Liver (tissue), 9 donors: ENCODE measurements around the gene DHDDS. TPM values are rescaled to one million over a fixed set of nuclear protein-coding genes. Genes with fewer than 3 reads are reported as not detected.

Experiments
- DNase-seq: peaks from one replicate; pipeline ENCODE4 v3.0.0-alpha.2; 2017; ENCODE audit warnings: low spot score
- H3K27ac ChIP-seq, 2 donors: one replicate each; pipeline ENCODE4 v1.7.0; 2013; ENCODE audit warnings: inconsistent platforms in 2 of 2, low read length in 2 of 2, control low read depth in 1 of 2, low read depth in 1 of 2, mild to moderate bottlenecking in 1 of 2
- H3K27me3 ChIP-seq, 4 donors: one replicate each; pipeline versions ENCODE4 v1.6.1 to v1.7.0; 2013; ENCODE audit warnings: low read length in 3 of 4, inconsistent platforms in 1 of 4, mild to moderate bottlenecking in 1 of 4, moderate library complexity in 1 of 4; ENCODE audit not compliant: control insufficient read depth in 4 of 4, insufficient read depth in 4 of 4
- H3K36me3 ChIP-seq, 4 donors: one replicate each; pipeline versions ENCODE4 v1.6.1 to v1.7.0; 2013; ENCODE audit warnings: low read length in 3 of 4, mild to moderate bottlenecking in 3 of 4, low read depth in 1 of 4, moderate library complexity in 1 of 4; ENCODE audit not compliant: control insufficient read depth in 4 of 4, insufficient read depth in 3 of 4
- H3K4me1 ChIP-seq, 4 donors: one replicate each; pipeline versions ENCODE4 v1.6.1 to v1.7.0; 2013; ENCODE audit warnings: low read length in 3 of 4, mild to moderate bottlenecking in 3 of 4, moderate library complexity in 1 of 4; ENCODE audit not compliant: control insufficient read depth in 4 of 4, insufficient read depth in 4 of 4
- H3K4me3 ChIP-seq, 3 donors: one replicate each; pipeline versions ENCODE4 v1.6.1 to v1.7.0; 2013; ENCODE audit warnings: low read length in 3 of 3, control low read depth in 1 of 3, low read depth in 1 of 3, mild to moderate bottlenecking in 1 of 3
- H3K9ac ChIP-seq, 2 donors: one replicate each; pipeline ENCODE4 v1.7.0; 2013; ENCODE audit warnings: low read length in 2 of 2, mild to moderate bottlenecking in 2 of 2, moderate library complexity in 2 of 2, control low read depth in 1 of 2, low read depth in 1 of 2
- H3K9me3 ChIP-seq, 4 donors: one replicate each; pipeline versions ENCODE4 v1.6.1 to v1.7.0; 2013; ENCODE audit warnings: low read length in 3 of 4; ENCODE audit not compliant: control insufficient read depth in 4 of 4
- ATF3 ChIP-seq: IDR thresholded peaks from 2 replicates; pipeline ENCODE4 v1.6.1; 2016; ENCODE audit warnings: antibody characterized with exemption
- CTCF ChIP-seq: fragments of 150-350 bp; IDR thresholded peaks from 2 replicates; pipeline ENCODE4 v1.5.1; 2017; ENCODE audit warnings: improper control_type of control experiment, low read depth, low read length; ENCODE audit not compliant: missing input control
- FOXA1 ChIP-seq: IDR thresholded peaks from 2 replicates; pipeline ENCODE4 v1.6.1; 2016; ENCODE audit warnings: antibody characterized with exemption
- FOXA2 ChIP-seq: IDR thresholded peaks from 2 replicates; pipeline ENCODE4 v1.6.1; 2016; ENCODE audit warnings: antibody characterized with exemption
- GABPA ChIP-seq, 2 donors: IDR thresholded peaks in 1 of 2; conservative IDR thresholded peaks in 1 of 2; 2 replicates each; pipeline ENCODE4 v1.6.1; 2016; ENCODE audit warnings: antibody characterized with exemption in 2 of 2, mild to moderate bottlenecking in 1 of 2, moderate library complexity in 1 of 2
- HNF4G ChIP-seq: IDR thresholded peaks from 2 replicates; pipeline ENCODE4 v1.6.1; 2016; ENCODE audit warnings: antibody characterized with exemption
- JUND ChIP-seq, 2 donors: IDR thresholded peaks; 2 replicates each; pipeline ENCODE4 v1.6.1; 2016; ENCODE audit warnings: antibody characterized with exemption in 2 of 2
- MAX ChIP-seq: IDR thresholded peaks from 2 replicates; pipeline ENCODE4 v1.6.1; 2016; ENCODE audit warnings: antibody characterized with exemption
- RAD21 ChIP-seq, 2 donors: IDR thresholded peaks; 2 replicates each; pipeline ENCODE4 v1.6.1; 2016; ENCODE audit warnings: antibody characterized with exemption in 2 of 2, mild to moderate bottlenecking in 2 of 2
- REST ChIP-seq: IDR thresholded peaks from 2 replicates; pipeline ENCODE4 v1.6.1; 2016; ENCODE audit warnings: antibody characterized with exemption, mild to moderate bottlenecking
- RXRA ChIP-seq, 2 donors: IDR thresholded peaks; 2 replicates each; pipeline ENCODE4 v1.6.1; 2017 to 2018; ENCODE audit warnings: antibody characterized with exemption in 2 of 2, mild to moderate bottlenecking in 1 of 2
- SP1 ChIP-seq: IDR thresholded peaks from 2 replicates; pipeline ENCODE4 v1.6.1; 2018; ENCODE audit warnings: antibody characterized with exemption, mild to moderate bottlenecking
- TAF1 ChIP-seq: conservative IDR thresholded peaks from 2 replicates; pipeline ENCODE4 v1.6.1; 2016; ENCODE audit warnings: antibody characterized with exemption, mild to moderate bottlenecking
- WGBS: extraction: QIAGEN DNeasy Blood & Tissue Kit; methylation state at CpG from one replicate; pipeline ENCODE4 v1.1.7; 2013; 5-methylcytosine and 5-hydroxymethylcytosine counted together
- polyA plus RNA-seq, 2 donors: library from polyadenylated mRNA; stranded (reverse) in 1 of 2; unstranded in 1 of 2; fragments of 200-250 nt in 1 of 2; fragments of >200 nt in 1 of 2; fragmentation: Nextera tagmentation in 1 of 2; extraction: Ambion mirVana in 1 of 2; gene quantifications; one replicate each; pipeline versions ENCODE4 v1.2.1 to v1.2.3, GENCODE V29; 2013 to 2015
- total RNA-seq, 2 donors: library from RNA; depleted of rRNA; stranded (reverse); fragments of >200 nt; gene quantifications; one replicate each; pipeline ENCODE4 v1.2.3, GENCODE V29; 2014
- donor health status: healthy.
- donor health status: healthy.
- donor health status: healthy.
- donor health status: healthy.
- donor health status: healthy.

DHDDS gene
- total and polyA plus RNA-seq, 4 donors, result 10.6 to 21.7 (median 16.6) TPM

- H3K36me3 ChIP-seq, result no peaks in the 10 kb centered on the region
- H3K4me3 ChIP-seq, result no peak overlapping the region
- WGBS, result 27% methylated on average over 4 of the region's 4 CpGs
- TF ChIP-seq RAD21 (IDR thresholded peaks at IDR 0.05) (no peak), FOXA2 (no peak), HNF4G (no peak), MAX (no peak), ATF3 (no peak), TAF1 (no peak), REST (no peak), CTCF (no peak), GABPA (IDR thresholded peaks at IDR 0.05 in 1 of 2, conservative IDR thresholded peaks at IDR 0.05 in 1 of 2) (no peak), FOXA1 (no peak), SP1 (no peak), RXRA (IDR thresholded peaks at IDR 0.05) (no peak), JUND (IDR thresholded peaks at IDR 0.05) (no peak)
- H3K4me1 ChIP-seq, result no peaks in the 10 kb centered on the region
- no peaks in the 10 kb centered on the region for H3K9me3 ChIP-seq
- H3K27ac ChIP-seq, result no peak overlapping the region
- H3K9ac ChIP-seq, result no peak overlapping the region
- no peak for DNase-seq
- H3K27me3 ChIP-seq, result peaks cover 0 to 5% (median 0%) of the 10 kb centered on the region in 4 donors
Measured at GRCh38 chr1:26403656-26404055, 28.5 kb upstream of the DHDDS start.

GRCh38 chr1:26404641-26405040, 27.5 kb upstream of the DHDDS start:
- peaks cover 0 to 5% (median 0%) of the 10 kb centered on the region in 4 donors for H3K4me1 ChIP-seq
- H3K9ac ChIP-seq, result no peak overlapping the region
- peaks cover 0 to 5% (median 0%) of the 10 kb centered on the region in 4 donors for H3K27me3 ChIP-seq
- no peak for TF ChIP-seq SP1
- no peaks in the 10 kb centered on the region for H3K9me3 ChIP-seq
- 66% methylated on average over 2 of the region's 2 CpGs for WGBS
- no peak for DNase-seq
- H3K27ac ChIP-seq, result no peak overlapping the region
- H3K4me3 ChIP-seq, result no peak overlapping the region
- H3K36me3 ChIP-seq, result no peaks in the 10 kb centered on the region
